Measurements from ENCODE around the gene USP17L12.
"Not testable (repeated sequence)": the region's sequence is repeated elsewhere in the genome, so short reads cannot be mapped to it uniquely, and the experiment has no call there.

DNA sequence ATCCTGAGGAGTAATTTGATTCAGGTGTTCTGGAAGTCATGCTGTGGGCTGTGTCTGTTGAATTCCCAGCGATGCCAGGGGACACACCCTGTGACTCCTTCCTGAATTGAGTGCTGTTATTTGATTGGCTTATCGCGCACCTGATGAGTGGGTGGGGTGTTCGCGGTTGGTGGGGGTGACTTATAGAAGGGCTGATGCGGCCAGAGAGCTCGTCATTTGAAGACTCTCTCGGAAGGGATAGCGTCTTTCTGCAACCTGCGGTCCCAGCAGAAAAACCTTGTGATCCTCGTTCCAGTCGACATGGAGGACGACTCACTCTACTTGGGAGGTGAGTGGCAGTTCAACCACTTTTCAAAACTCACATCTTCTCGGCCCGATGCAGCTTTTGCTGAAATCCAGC, 47.4 kb downstream of the USP17L12 start, which contains the start of gene USP17L22:
- TF ChIP-seq, protein P1, sequence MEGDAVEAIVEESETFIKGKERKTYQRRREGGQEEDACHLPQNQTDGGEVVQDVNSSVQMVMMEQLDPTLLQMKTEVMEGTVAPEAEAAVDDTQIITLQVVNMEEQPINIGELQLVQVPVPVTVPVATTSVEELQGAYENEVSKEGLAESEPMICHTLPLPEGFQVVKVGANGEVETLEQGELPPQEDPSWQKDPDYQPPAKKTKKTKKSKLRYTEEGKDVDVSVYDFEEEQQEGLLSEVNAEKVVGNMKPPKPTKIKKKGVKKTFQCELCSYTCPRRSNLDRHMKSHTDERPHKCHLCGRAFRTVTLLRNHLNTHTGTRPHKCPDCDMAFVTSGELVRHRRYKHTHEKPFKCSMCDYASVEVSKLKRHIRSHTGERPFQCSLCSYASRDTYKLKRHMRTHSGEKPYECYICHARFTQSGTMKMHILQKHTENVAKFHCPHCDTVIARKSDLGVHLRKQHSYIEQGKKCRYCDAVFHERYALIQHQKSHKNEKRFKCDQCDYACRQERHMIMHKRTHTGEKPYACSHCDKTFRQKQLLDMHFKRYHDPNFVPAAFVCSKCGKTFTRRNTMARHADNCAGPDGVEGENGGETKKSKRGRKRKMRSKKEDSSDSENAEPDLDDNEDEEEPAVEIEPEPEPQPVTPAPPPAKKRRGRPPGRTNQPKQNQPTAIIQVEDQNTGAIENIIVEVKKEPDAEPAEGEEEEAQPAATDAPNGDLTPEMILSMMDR (IDR thresholded peaks at IDR 0.05; ENCODE audit: insufficient read depth, low read depth, low read length): not testable (repeated sequence)
- TF ChIP-seq EZH2 (IDR thresholded peaks at IDR 0.05; ENCODE audit: insufficient read depth, low read length): not testable (repeated sequence)
